Immature natural killer cell (primary cell): ENCODE results near the gene BICDL2. TPM values are rescaled to one million over a fixed set of nuclear protein-coding genes. Genes with fewer than 3 reads are reported as not detected.

ENCODE experiments used
- DNase-seq, 3 donors: peaks; one replicate each; pipeline ENCODE4 v3.0.0; 2022; ENCODE audit warnings: mixed read lengths in 1 of 3
- H3K27ac Mint-ChIP-seq, 6 donors: one replicate each; pipeline ENCODE4 v1.8.0; 2020; ENCODE audit warnings: mixed read lengths in 6 of 6, mild to moderate bottlenecking in 5 of 6, inconsistent platforms in 4 of 6, moderate library complexity in 3 of 6
- H3K27me3 Mint-ChIP-seq, 3 donors: one replicate each; pipeline ENCODE4 v1.8.0; 2020 to 2021; ENCODE audit warnings: low read depth in 3 of 3, mild to moderate bottlenecking in 3 of 3, mixed read lengths in 3 of 3, moderate library complexity in 3 of 3, inconsistent platforms in 1 of 3
- H3K36me3 Mint-ChIP-seq, 3 donors: one replicate each; pipeline ENCODE4 v1.8.0; 2020; ENCODE audit warnings: mixed read lengths in 3 of 3, inconsistent platforms in 2 of 3, mild to moderate bottlenecking in 2 of 3
- H3K4me1 Mint-ChIP-seq, 2 donors: one replicate each; pipeline ENCODE4 v1.8.0; 2020; ENCODE audit warnings: inconsistent platforms in 2 of 2, mild to moderate bottlenecking in 2 of 2, mixed read lengths in 2 of 2, moderate library complexity in 1 of 2
- H3K4me3 Mint-ChIP-seq, 5 donors: one replicate each; pipeline ENCODE4 v1.8.0; 2020; ENCODE audit warnings: mild to moderate bottlenecking in 5 of 5, mixed read lengths in 5 of 5, inconsistent platforms in 3 of 5, moderate library complexity in 3 of 5
- H3K9me3 Mint-ChIP-seq, 6 donors: one replicate each; pipeline ENCODE4 v1.8.0; 2020; ENCODE audit warnings: mild to moderate bottlenecking in 6 of 6, mixed read lengths in 6 of 6, inconsistent platforms in 4 of 6, moderate library complexity in 3 of 6
- polyA plus RNA-seq, 3 donors: library from polyadenylated mRNA; unstranded; fragments of 300-500 nt; fragmentation: Illumina TruSeq; gene quantifications; one replicate each; pipeline ENCODE4 v1.2.3, GENCODE V29; 2021

BICDL2 gene
- polyA plus RNA-seq, 3 donors from 2014 or later, result not detected

- Mint-ChIP-seq H3K27ac (peak overlapping the region in 1 of 6 donors; percentile 28), H3K27me3 (peaks cover 0 to 9% (median 5%) of the 10 kb centered on the region in 3 donors), H3K9me3 (no peaks in the 10 kb centered on the region), H3K4me1 (peaks cover 0 to 7% of the 10 kb centered on the region in 2 donors), H3K36me3 (no peaks in the 10 kb centered on the region), H3K4me3 (no peak overlapping the region)
- DNase-seq, result no peak
Measured at GRCh38 chr16:3000540-3000939, 36.2 kb downstream of the BICDL2 start.

- H3K9me3 Mint-ChIP-seq, result no peaks in the 10 kb centered on the region
- H3K36me3 Mint-ChIP-seq, result no peaks in the 10 kb centered on the region
- DNase-seq, result no peak
- no peak overlapping the region for H3K4me3 Mint-ChIP-seq
- peaks cover 0 to 7% (median 5%) of the 10 kb centered on the region in 3 donors for H3K27me3 Mint-ChIP-seq
- no peak overlapping the region for H3K27ac Mint-ChIP-seq
- peaks cover 0 to 7% of the 10 kb centered on the region in 2 donors for H3K4me1 Mint-ChIP-seq
Measured at GRCh38 chr16:2999929-3000328, 36.8 kb downstream of the BICDL2 start.

- H3K27me3 Mint-ChIP-seq, result no peaks in the 10 kb centered on the region
- H3K4me1 Mint-ChIP-seq, result no peaks in the 10 kb centered on the region
- no peak overlapping the region for H3K27ac Mint-ChIP-seq
- no peak overlapping the region for H3K4me3 Mint-ChIP-seq
- no peaks in the 10 kb centered on the region for H3K9me3 Mint-ChIP-seq
- DNase-seq, result no peak
- no peaks in the 10 kb centered on the region for H3K36me3 Mint-ChIP-seq
Measured at GRCh38 chr16:2996298-2996697, 40.4 kb downstream of the BICDL2 start.

GRCh38 chr16:2992383-2993081 is 44.2 kb downstream of the BICDL2 start:
- no peak overlapping the region for H3K27ac Mint-ChIP-seq
- no peaks in the 10 kb centered on the region for H3K36me3 Mint-ChIP-seq
- no peak overlapping the region for H3K4me3 Mint-ChIP-seq
- H3K9me3 Mint-ChIP-seq, result no peaks in the 10 kb centered on the region
- DNase-seq, result no peak
- no peaks in the 10 kb centered on the region for H3K4me1 Mint-ChIP-seq
- no peaks in the 10 kb centered on the region for H3K27me3 Mint-ChIP-seq

GRCh38 chr16:2991566-2992261 is 45.0 kb downstream of the BICDL2 start:
- H3K9me3 Mint-ChIP-seq, result no peaks in the 10 kb centered on the region
- H3K4me1 Mint-ChIP-seq, result no peaks in the 10 kb centered on the region
- DNase-seq, result no peak
- H3K27me3 Mint-ChIP-seq, result no peaks in the 10 kb centered on the region
- no peak overlapping the region for H3K27ac Mint-ChIP-seq
- H3K4me3 Mint-ChIP-seq, result no peak overlapping the region
- H3K36me3 Mint-ChIP-seq, result no peaks in the 10 kb centered on the region

GRCh38 chr16:2990891-2991290 is 45.9 kb downstream of the BICDL2 start:
- no peaks in the 10 kb centered on the region for H3K27me3 Mint-ChIP-seq
- H3K36me3 Mint-ChIP-seq, result no peaks in the 10 kb centered on the region
- DNase-seq, result no peak
- no peaks in the 10 kb centered on the region for H3K9me3 Mint-ChIP-seq
- H3K4me1 Mint-ChIP-seq, result no peaks in the 10 kb centered on the region
- H3K4me3 Mint-ChIP-seq, result no peak overlapping the region
- H3K27ac Mint-ChIP-seq, result no peak overlapping the region

GRCh38 chr16:2988590-2989099 is 48.1 kb downstream of the BICDL2 start:
- Mint-ChIP-seq H3K36me3 (no peaks in the 10 kb centered on the region), H3K4me3 (no peak overlapping the region), H3K27me3 (no peaks in the 10 kb centered on the region), H3K27ac (no peak overlapping the region), H3K9me3 (no peaks in the 10 kb centered on the region), H3K4me1 (peaks cover 0 to 4% of the 10 kb centered on the region in 2 donors)
- no peak for DNase-seq

- DNase-seq, result no peak
- no peak overlapping the region for H3K27ac Mint-ChIP-seq
- no peak overlapping the region for H3K4me3 Mint-ChIP-seq
- H3K27me3 Mint-ChIP-seq, result no peaks in the 10 kb centered on the region
- no peaks in the 10 kb centered on the region for H3K36me3 Mint-ChIP-seq
- H3K4me1 Mint-ChIP-seq, result peaks cover 0 to 4% of the 10 kb centered on the region in 2 donors
- no peaks in the 10 kb centered on the region for H3K9me3 Mint-ChIP-seq
Measured at GRCh38 chr16:2987833-2988232, 48.9 kb downstream of the BICDL2 start.

GRCh38 chr16:2987286-2987685 is 49.5 kb downstream of the BICDL2 start:
- H3K4me1 Mint-ChIP-seq, result peaks cover 3 to 6% of the 10 kb centered on the region in 2 donors
- no peak overlapping the region for H3K4me3 Mint-ChIP-seq
- DNase-seq, result no peak
- H3K9me3 Mint-ChIP-seq, result no peaks in the 10 kb centered on the region
- H3K27me3 Mint-ChIP-seq, result peaks cover 0 to 1% (median 1%) of the 10 kb centered on the region in 3 donors
- H3K36me3 Mint-ChIP-seq, result no peaks in the 10 kb centered on the region
- H3K27ac Mint-ChIP-seq, result no peak overlapping the region

GRCh38 chr16:2986623-2987188 is 50.0 kb downstream of the BICDL2 start:
- no peak overlapping the region for H3K27ac Mint-ChIP-seq
- no peaks in the 10 kb centered on the region for H3K9me3 Mint-ChIP-seq
- no peaks in the 10 kb centered on the region for H3K36me3 Mint-ChIP-seq
- no peak for DNase-seq
- H3K4me3 Mint-ChIP-seq, result no peak overlapping the region
- H3K27me3 Mint-ChIP-seq, result peaks cover 1 to 2% (median 1%) of the 10 kb centered on the region in 3 donors
- H3K4me1 Mint-ChIP-seq, result peaks cover 8 to 9% of the 10 kb centered on the region in 2 donors

- Mint-ChIP-seq H3K4me1 (peaks cover 15% of the 10 kb centered on the region in 2 donors), H3K36me3 (no peaks in the 10 kb centered on the region), H3K27me3 (peaks cover 1 to 4% (median 2%) of the 10 kb centered on the region in 3 donors), H3K9me3 (no peaks in the 10 kb centered on the region), H3K4me3 (no peak overlapping the region), H3K27ac (no peak overlapping the region)
- DNase-seq, result no peak
Measured at GRCh38 chr16:2985893-2986355, 50.8 kb downstream of the BICDL2 start.

GRCh38 chr16:2985462-2985861 is 51.3 kb downstream of the BICDL2 start:
- DNase-seq, result no peak
- H3K4me3 Mint-ChIP-seq, result no peak overlapping the region
- H3K36me3 Mint-ChIP-seq, result no peaks in the 10 kb centered on the region
- H3K9me3 Mint-ChIP-seq, result no peaks in the 10 kb centered on the region
- peaks cover 15 to 18% of the 10 kb centered on the region in 2 donors for H3K4me1 Mint-ChIP-seq
- no peak overlapping the region for H3K27ac Mint-ChIP-seq
- peaks cover 1 to 6% (median 2%) of the 10 kb centered on the region in 3 donors for H3K27me3 Mint-ChIP-seq

GRCh38 chr16:2983706-2984136 is 53.0 kb downstream of the BICDL2 start:
- peaks cover 2 to 6% (median 3%) of the 10 kb centered on the region in 3 donors for H3K27me3 Mint-ChIP-seq
- H3K36me3 Mint-ChIP-seq, result no peaks in the 10 kb centered on the region
- no peaks in the 10 kb centered on the region for H3K9me3 Mint-ChIP-seq
- DNase-seq, result peak; percentile 50 to 55 (median 53)
- no peak overlapping the region for H3K27ac Mint-ChIP-seq
- peaks cover 15 to 18% of the 10 kb centered on the region in 2 donors for H3K4me1 Mint-ChIP-seq
- peak overlapping the region in 4 of 5 donors; percentile 32 to 71 (median 51) for H3K4me3 Mint-ChIP-seq

- Mint-ChIP-seq H3K27ac (peak overlapping the region in 1 of 6 donors; percentile 13), H3K4me1 (peaks cover 15 to 18% of the 10 kb centered on the region in 2 donors), H3K4me3 (peak overlapping the region in 4 of 5 donors; percentile 38 to 89 (median 68)), H3K36me3 (no peaks in the 10 kb centered on the region), H3K9me3 (no peaks in the 10 kb centered on the region), H3K27me3 (peaks cover 2 to 6% (median 3%) of the 10 kb centered on the region in 3 donors)
- no peak for DNase-seq
Measured at GRCh38 chr16:2982402-2982801, 54.3 kb downstream of the BICDL2 start.
